ENCODE measurements around the gene DIAPH3. TPM values are rescaled to one million over a fixed set of nuclear protein-coding genes. Genes with fewer than 3 reads are reported as not detected.

The DIAPH3 gene
- total RNA-seq, 1 donor from 2014 or later, result 0.22 TPM

DNA sequence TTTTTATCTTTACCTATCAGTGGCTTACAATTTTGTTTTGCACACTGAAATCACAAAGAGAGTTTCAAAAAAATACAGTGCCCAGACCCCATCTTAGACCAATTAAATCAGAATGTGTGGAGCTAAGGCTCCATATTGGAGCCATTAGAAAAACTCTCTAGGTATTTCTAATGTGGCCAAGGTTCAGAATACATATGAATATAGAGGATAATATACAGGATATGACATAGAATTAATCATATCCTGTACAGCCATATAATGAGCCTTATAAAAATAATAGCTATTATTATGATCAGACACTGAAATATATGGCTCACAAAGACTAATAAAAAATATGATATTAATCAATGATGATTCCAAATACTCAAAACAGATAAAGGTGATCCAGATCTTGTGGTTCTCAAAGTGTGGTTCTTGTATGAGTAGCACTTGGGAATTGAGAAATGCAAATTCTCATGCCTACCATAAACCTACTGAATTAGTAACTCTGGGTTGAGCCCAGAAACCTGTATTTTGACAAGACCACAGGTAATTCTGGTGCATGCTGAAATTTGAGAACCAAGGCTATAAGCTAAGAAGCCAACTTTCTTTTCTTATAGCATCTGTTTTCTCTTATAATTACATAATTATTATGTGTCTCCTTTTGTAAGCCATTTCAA, 408.0 kb downstream of the DIAPH3 start:
- ATAC-seq, result no peak
- no peak for DNase-seq
- intact Hi-C loops (cut with micrococcal nuclease), result no loop called here

DNA sequence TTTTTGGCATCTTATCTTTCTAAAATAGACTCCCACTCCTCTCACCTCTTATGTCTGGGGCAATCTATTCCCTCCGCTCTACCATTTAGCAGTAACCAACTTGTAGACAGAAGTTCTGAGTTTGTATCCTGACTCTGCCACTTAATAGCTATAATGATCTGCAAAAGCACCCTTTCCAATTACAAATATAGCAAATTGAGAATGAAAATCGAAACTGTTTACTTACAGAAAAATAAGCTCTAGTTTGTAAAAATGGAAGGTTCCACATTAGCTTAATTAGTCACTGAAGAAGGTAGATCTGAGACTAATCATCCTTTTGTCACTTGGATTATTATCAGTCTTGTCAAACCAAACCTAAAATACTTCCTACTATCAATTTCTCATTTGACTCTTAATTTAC, 409.3 kb downstream of the DIAPH3 start:
- no peak for DNase-seq
- no peak for ATAC-seq
- intact Hi-C loops (cut with micrococcal nuclease), result no loop called here

DNA sequence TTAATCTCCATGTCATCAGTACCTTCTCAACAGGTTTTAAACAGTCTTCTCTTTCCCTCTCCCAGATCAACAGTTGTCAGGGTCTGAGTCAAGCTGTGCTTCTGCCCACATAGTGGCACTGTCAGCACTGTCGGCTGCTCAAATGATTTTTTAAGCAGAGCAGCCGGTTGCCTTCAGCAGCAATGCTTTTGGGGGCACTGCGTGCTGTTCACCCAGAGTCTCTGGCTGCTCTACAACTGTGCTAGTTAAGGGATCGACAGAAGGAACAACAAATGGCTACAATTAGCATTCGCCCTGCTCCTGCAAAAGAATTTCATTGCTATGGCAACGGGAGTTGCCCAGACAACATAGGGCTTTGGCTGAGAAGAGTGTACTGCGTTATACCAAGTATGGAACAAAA, 412.9 kb downstream of the DIAPH3 start:
- intact Hi-C loops (cut with micrococcal nuclease), result no loop called here
- ATAC-seq (peak; percentile 26), DNase-seq (no peak)

DNA sequence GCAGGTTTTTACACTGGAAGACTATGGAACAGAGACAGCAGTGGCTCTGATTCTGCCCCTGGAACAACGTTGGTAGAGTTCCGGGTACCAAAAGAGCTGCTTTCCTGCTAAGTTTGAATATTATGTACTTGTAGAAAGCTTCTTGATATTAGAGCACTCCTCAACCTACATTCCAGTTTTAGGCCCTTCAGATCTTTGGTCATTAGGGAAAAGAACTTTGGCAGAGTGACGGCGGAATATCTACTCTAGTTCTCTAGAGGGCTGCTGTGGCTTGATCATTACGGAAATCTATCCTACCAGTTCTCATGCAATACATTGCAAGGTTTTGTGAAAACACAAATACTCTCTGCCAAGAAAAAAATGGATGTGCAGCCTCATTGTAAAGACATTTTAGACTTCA, 415.7 kb downstream of the DIAPH3 start:
- no peak for DNase-seq
- no peak for ATAC-seq
- intact Hi-C loops (cut with micrococcal nuclease), result no loop called here

DNA sequence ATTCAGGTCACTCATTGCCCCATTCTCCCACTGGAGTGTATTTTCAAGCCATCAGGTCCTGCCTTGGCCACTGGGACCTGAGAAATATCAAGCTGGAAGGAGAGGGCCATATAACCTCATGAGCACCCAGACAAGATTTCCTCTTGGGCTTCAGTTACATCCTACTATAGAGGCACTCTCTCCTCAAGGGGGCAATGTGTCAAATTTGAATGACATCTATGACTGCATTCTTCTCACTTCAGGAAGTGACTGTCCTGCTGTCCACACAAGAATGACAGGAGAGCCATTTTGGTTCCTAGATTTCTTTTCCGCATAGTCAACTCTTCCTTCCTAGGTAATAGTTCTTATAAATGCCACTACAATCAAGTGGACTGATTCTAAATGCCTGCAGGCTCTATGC, 416.2 kb downstream of the DIAPH3 start:
- DNase-seq (no peak), ATAC-seq (no peak)

DNA sequence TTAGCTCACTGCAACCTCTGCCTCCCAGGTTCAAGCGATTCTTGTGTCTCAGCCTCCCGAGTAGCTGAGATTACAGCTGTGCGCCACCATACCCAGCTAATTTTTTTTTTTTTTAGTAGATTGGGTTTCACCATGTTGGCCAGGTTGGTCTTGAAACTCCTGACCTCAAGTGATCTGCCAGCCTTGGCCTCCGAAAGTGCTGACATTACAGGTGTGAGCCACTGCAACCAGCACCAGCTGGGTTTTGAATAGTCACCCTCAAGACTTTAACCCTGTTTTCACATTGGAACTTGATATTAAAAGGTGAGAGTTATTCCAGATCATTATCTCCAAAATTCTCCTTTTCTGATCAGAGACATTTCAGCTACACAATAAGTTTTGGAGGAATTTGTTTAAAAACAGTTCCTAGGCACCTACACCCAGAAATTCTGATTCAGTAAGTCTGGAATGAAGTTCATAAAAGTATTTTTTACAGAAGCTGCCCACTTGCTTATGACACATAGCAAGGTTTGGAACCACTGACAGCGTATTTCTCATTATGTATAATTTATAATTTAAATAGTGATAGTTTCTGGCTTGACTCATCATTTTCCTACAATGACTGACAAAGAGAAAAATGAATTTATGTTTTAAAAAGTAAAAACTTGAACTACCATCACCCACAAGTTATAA, 417.3 kb downstream of the DIAPH3 start:
- intact Hi-C loops (cut with micrococcal nuclease), result no loop called here
- ATAC-seq, result no peak

More for the DNA sequence above, 416.2 kb downstream of the DIAPH3 start:
- intact Hi-C loops (cut with micrococcal nuclease), result no loop called here

DNA sequence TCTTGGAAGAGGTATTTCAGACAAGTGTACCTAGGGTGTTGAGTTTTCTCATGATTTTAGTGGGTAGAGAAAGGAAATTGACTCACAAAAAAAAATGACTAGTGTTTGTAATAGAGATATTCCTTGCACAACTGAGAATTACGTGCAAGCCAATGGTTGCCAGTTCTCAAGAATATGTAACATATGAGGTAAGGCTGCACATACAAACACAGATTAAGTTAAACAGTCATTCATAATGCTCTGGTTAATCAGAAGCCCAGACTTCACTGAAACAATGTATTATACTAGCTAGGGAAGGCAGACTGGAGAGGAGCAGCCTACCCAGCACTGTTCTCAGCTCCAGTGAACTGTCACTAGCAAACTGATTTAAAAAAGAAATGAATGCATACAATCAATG, 418.3 kb downstream of the DIAPH3 start:
- ATAC-seq (no peak), DNase-seq (no peak)
- intact Hi-C loops (cut with micrococcal nuclease), result no loop called here

More for the DNA sequence above, 417.3 kb downstream of the DIAPH3 start:
- DNase-seq, result no peak

DNA sequence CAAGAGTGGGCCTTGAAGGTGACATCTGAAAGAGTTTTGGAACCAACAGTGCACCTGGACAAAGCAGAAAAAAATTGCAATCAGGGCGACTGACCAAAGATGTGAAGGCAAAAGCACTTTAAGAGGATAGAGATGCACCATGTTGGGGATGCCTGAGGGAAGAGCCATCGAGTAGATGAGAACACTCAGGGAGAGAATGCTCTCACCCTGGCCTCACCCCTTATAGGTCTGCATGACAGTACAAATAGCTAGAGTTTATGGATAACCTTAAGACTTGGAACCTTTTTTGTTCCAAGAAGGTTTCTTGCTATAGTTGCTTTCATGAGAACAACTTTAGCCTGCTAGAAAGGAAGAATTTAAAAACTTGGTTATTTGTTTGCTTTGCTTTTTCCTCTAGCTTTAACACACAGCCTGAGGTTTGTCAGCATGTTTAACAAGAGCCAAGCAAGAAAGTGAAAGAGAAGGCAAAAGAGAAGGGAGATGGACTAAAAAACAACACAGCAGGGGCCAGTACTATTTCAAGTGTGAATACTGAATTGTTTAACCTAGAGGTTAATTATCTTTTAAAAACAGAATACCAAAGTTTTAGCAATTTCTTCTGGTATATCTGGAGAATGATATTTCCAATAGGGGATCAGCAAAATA, 418.9 kb downstream of the DIAPH3 start:
- ATAC-seq (no peak), DNase-seq (no peak)
- intact Hi-C loops (cut with micrococcal nuclease), result no loop called here

DNA sequence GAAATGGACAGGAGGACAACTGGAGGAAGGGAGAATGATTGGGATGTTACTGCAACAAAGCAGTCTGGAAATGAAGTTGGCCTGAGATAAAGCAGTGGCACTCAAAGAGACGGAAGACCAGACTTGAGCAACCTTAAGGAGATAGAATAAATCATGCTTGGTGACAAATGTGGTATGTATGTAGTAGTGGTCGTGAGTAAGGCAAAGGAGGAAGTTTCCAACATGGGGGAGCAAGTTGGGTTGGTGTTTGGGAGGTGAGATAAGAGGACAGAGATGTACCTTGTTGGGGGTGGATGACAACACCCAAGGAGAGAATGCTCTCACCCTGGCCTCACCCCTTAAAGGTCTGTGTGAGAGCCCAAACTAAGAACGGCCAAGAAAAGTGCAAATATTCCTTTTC, 420.5 kb downstream of the DIAPH3 start:
- ATAC-seq (no peak), DNase-seq (no peak)
- intact Hi-C loops (cut with micrococcal nuclease), result no loop called here

DNA sequence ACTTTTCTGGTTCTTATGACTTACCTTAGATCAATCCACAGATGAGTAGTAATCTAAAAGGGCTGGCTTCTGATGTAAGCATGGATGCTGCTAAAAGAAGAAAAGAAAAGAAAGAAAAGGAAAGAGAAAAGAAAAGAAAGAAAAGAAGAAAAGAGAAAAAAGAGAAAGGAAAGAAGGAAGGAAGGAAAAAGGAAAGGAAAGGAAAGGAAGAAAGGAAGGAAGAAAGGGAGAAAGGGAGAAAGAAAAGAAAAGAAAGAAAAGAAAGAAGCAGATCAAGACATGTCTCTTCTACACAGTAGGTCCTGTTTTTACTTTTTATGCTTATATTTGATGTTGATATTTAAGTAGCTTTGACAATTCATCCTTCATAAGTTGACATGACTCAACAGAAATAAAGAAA, 421.3 kb downstream of the DIAPH3 start:
- DNase-seq (no peak), ATAC-seq (no peak)
- intact Hi-C loops (cut with micrococcal nuclease), result no loop called here

DNA sequence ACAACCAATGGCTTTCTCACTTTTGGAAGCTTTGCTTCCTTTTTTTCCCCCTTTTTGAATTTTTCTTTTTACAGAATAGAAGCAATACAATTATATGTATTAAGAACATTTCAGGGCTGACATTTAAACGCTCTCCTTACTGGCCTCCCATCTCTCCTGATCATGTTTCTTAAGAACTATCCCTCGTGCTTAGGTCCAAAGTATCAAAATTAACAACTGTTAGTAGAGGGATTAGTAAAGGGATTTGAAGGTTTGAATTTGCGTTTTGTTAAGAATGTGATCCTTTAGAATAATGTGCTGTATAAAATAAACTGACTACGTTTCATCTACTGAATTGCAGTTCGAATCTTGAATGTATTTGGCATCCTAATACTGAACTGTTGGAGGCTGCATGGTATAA, 424.8 kb downstream of the DIAPH3 start:
- ATAC-seq (no peak), DNase-seq (no peak)
- intact Hi-C loops (cut with micrococcal nuclease), result no loop called here

DNA sequence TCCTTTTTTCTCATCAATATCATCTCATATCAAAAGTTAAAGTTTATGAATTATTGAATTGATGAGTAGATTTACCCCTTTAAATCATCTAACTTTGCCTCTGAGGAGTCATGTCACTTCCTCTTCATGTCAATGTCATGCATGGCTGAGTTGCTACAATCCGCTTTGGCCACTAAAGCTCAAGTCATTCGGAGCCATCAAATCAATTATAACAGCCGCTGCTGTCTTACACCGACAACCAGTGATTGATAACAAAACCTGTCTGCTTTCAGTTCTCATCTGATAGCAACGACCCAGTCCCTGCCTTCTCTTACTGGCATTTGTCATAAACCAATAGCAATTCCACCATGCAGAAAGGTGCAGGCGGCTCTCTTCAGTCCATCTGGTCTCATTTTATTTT, 429.3 kb downstream of the DIAPH3 start:
- DNase-seq (no peak), ATAC-seq (no peak)
- intact Hi-C loops (cut with micrococcal nuclease), result no loop called here

DNA sequence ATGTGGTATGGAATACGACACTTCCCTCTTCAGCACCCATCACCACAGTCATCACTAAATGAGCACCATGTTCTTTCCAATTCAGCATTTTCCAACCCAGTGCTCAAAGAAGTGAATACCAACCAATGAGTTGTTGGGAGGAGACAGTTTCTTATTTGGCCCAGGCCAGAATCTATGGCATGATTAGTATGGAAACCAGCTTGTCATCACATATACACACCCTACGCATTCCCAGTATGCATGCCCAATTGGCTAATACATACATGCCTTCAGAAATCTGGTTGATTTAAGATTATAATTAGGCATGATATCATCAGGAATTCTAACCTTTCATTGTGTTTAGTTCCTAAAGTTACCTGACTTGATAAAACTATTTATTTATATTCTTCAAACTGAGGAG, 430.0 kb downstream of the DIAPH3 start:
- intact Hi-C loops (cut with micrococcal nuclease), result no loop called here
- no peak for DNase-seq
- ATAC-seq, result no peak

DNA sequence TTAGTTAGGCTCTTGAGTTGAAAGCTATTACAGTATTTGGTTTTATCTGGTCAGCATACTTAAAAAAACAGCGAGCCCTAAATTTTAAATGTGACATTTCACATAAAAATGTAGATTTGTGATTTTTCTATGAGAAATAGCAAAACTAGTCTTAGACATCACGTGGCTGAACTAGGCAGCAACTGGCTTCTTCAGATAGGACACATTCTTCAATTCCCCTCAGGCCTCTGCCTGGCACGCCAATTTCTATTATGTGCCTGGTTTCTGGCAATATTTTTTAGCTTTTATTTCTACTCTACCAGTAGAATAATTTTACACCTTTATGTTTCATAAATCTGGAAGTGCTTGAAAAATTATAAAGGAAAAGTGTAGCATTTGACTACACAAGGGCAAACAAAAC, 433.7 kb downstream of the DIAPH3 start:
- intact Hi-C loops (cut with micrococcal nuclease), result no loop called here
- DNase-seq (no peak), ATAC-seq (no peak)

DNA sequence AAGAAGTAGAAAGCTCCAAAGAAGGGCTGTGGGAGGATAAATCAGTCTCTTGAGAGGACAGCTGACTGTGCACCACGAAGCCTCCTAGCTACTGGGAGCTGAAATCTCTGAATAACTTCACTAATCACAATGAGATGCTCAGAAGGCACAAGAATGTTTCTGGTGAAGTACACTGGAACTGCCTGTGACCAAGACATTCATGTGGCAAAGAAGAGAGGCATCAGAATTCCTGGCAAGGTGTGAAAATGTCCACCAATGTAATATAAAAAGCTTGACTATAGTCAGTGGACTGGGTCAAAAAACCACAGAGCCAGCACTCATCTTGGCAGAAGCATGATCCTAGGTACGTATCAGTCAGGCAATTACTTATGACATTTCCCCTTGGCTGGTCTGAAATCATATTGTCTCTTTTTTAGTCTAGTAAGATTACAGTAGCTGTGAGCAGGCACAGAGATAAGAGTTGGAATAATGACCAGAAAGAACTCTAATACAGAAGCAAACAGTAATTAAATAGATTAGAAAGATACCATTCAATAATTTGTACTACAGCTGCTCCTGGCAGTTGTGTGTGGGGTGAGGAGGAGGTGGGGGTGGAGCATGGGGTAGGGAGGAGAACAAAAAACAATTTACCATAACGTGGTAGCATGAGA, 434.7 kb downstream of the DIAPH3 start:
- no peak for ATAC-seq
- DNase-seq, result no peak
- intact Hi-C loops (cut with micrococcal nuclease), result no loop called here

DNA sequence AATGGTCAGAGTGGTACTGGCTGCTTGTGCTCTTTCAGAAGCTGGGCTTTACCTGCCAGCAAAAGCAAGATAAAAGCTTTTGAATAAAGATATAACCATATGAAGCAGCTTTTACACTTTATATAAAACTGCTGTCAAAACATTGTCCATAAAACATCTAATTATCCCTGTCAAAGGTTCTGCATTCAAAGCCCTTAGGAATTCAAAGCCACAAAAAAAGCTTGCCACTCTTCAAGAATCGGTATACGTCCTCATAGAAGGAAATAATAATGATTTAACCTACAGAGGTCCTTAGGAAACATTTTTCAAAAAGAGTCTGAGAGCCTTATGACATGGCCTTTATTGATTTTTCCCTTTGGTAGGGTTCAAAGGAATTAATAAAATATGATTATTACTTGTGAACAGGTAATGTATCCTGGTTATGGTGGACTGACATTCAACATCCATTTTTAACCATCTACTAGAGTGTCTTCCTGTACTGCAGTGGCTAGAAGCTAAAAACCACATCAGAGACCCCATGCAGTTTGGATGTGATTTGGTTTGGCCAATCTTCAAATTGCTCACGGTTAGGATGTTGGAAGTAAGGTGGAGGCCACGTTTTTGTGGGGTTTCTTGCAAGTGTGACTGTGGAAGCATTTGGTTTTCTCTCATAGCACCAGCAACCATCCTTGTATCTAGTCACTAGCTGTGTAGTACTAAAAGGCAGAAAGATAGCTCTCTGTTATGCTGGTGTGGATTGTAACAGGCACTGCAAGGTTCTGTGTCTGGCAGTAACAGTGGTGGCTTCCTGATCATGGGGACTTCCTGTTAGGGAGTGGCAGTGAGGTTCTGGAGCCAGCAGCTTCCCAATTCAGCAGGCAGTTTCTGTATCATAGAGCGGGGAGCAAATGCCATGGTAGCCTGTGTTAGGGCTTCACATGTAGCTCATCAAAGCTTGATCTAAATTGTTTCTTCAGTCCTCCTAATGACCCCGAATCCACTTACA, 441.5 kb downstream of the DIAPH3 start:
- intact Hi-C loops (cut with micrococcal nuclease), result no loop called here
- ATAC-seq (no peak), DNase-seq (no peak)

DNA sequence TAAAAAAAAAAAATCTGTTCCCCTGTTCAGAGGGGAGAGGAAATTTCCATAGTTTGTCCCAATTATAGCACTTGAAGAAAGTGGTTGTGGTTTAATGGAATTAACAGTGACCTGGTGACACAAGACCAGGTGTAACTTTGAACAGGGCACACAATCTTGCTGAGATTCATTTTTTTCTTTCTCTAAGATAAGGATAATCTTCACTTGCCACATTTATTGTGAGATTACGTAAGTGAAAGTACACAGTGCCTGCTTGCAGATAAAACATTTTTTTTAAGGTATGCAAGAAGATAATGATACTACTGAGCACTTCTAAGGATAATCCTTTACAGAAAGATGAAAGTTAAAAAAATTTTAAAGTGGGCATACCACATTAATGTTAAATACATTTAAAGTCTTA, 448.1 kb downstream of the DIAPH3 start:
- intact Hi-C loops (cut with micrococcal nuclease), result no loop called here
- no peak for ATAC-seq

DNA sequence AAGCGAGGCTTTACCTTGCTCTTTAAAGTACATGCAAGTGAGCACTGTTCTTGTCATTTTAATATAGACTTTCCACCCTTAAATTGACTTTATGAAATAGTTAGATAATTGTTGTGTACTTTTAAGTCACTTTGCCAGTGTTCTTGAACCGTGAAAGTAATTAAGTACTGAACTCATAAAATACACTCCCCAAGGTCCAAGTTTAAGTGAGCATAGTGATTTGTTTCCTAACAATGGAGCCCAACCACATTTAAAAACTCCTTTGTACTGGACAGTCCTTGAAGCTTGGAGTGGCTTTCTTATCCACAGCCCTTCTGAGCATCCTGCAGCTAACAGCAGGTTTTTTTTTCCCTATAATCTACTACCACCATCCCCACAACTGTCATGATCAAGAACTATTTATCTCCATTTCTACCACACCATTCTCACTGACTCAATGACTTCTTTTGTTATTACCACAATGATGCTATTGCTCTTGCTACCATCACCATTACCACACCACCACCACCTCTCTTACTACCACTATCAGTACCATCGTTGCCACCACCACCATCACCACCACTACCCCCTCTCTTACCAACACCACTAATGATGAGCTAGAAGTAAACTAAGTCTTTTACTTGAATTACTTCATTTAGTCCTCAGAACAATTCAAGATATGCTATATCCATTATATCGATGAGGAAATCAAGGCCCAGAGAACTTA, 452.6 kb downstream of the DIAPH3 start:
- ATAC-seq (no peak), DNase-seq (no peak)
- intact Hi-C loops (cut with micrococcal nuclease), result no loop called here

More for the DNA sequence above, 448.1 kb downstream of the DIAPH3 start:
- no peak for DNase-seq

DNA sequence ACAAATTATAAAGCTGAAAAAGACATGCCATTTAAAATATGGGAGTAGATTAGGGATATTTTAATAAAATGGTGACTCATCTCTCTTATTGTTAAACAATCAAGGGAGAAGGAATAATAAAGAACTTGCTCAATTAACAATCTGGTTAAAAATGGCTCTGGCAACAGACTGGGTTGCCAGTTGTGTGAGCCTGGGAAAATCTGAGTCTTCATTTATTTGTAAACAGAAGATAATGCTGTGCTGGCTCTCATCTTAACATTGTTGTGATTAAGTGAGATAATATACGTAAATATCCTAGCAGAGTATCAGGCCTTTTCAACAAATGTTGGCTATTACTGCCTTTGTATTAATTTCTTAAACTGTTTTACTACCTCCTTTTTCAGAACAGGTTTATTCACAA, 453.3 kb downstream of the DIAPH3 start:
- intact Hi-C loops (cut with micrococcal nuclease), result no loop called here
- DNase-seq (no peak), ATAC-seq (no peak)

Data from left ventricle myocardium superior (tissue), 1 donor.